Measurements from ENCODE around the gene GNPTG. TPM values are rescaled to one million over a fixed set of nuclear protein-coding genes. Genes with fewer than 3 reads are reported as not detected.

Gene GNPTG
- total and polyA plus RNA-seq, 2 of the 13 experiments (the other 11 are each of a cell fraction or from before 2014, with no cell fraction given), result 22.7 to 71.1 TPM

GRCh38 chr16:1372292-1372950 lies 20.7 kb downstream of the GNPTG start:
- BruUV-seq (replicated peaks), result no TSS peak
- Histone ChIP-seq H3K9me3 (ENCODE audit: low read length) (no peaks in the 10 kb centered on the region), H2AFZ (ENCODE audit: low read length) (no peak overlapping the region), H3K9ac (ENCODE audit: insufficient read depth, low read depth, low read length) (no peak overlapping the region), H3K4me3 (replicated peaks in 1 of 3; ENCODE audit: insufficient read depth in 1 of 3, low read depth in 2 of 3, low read length in 3 of 3) (no peak overlapping the region), H3K4me1 (ENCODE audit: insufficient read depth, low read length) (peaks cover 6% of the 10 kb centered on the region), H4K20me1 (ENCODE audit: insufficient read depth, low read length) (0 out of 2 replicates have a peak, but pooled peaks cover 2% of the 10 kb centered on the region), H3K79me2 (ENCODE audit: insufficient read depth, low read length) (peaks cover 2% of the 10 kb centered on the region), H3K36me3 (replicated peaks in 1 of 2; ENCODE audit: control insufficient read depth in 1 of 2, insufficient read depth in 2 of 2, low read length in 2 of 2) (peaks cover 9 to 13% of the 10 kb centered on the region in 2 experiments; a peak in 4 of 5 replicates), H3K27ac (ENCODE audit: extremely low read length, insufficient read depth, low read length) (no peak overlapping the region), H3K4me2 (ENCODE audit: low read depth, low read length) (no peak overlapping the region), H3K27me3 (ENCODE audit: control insufficient read depth in 1 of 2, insufficient read depth in 2 of 2, low read length in 2 of 2) (no peaks in the 10 kb centered on the region)
- WGBS (ENCODE audit: low lambda C conversion rate), result 98% methylated on average over 13 of the region's 21 CpGs
- FAIRE-seq, result no peak
- CTCF ChIA-PET (ENCODE audit: low intra/inter-chr PET ratio, low total read pairs), result no interaction called here
- in situ Hi-C loops (cut with HindIII; ENCODE audit: extremely low pct_ligation_motif_present, low pct_unique_long_range_greater_than_20kb) (no loop called here), intact Hi-C loops (cut with micrococcal nuclease; ENCODE audit: unreplicated experiment) (no loop called here)
- ATAC-seq, result no peak
- TF ChIP-seq JDP2 (CRISPR knock-in tag; IDR thresholded peaks at IDR 0.05; ENCODE audit: borderline replicate concordance) (no peak), STAT5B (CRISPR knock-in tag; IDR thresholded peaks at IDR 0.05) (no peak)
- TF ChIP-seq, protein P1, sequence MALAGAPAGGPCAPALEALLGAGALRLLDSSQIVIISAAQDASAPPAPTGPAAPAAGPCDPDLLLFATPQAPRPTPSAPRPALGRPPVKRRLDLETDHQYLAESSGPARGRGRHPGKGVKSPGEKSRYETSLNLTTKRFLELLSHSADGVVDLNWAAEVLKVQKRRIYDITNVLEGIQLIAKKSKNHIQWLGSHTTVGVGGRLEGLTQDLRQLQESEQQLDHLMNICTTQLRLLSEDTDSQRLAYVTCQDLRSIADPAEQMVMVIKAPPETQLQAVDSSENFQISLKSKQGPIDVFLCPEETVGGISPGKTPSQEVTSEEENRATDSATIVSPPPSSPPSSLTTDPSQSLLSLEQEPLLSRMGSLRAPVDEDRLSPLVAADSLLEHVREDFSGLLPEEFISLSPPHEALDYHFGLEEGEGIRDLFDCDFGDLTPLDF (CRISPR knock-in tag; IDR thresholded peaks at IDR 0.05), result no peak
- POLR2A ChIA-PET, result no interaction called here
- DNase-seq (ENCODE audit: low spot score), result no peak

DNA sequence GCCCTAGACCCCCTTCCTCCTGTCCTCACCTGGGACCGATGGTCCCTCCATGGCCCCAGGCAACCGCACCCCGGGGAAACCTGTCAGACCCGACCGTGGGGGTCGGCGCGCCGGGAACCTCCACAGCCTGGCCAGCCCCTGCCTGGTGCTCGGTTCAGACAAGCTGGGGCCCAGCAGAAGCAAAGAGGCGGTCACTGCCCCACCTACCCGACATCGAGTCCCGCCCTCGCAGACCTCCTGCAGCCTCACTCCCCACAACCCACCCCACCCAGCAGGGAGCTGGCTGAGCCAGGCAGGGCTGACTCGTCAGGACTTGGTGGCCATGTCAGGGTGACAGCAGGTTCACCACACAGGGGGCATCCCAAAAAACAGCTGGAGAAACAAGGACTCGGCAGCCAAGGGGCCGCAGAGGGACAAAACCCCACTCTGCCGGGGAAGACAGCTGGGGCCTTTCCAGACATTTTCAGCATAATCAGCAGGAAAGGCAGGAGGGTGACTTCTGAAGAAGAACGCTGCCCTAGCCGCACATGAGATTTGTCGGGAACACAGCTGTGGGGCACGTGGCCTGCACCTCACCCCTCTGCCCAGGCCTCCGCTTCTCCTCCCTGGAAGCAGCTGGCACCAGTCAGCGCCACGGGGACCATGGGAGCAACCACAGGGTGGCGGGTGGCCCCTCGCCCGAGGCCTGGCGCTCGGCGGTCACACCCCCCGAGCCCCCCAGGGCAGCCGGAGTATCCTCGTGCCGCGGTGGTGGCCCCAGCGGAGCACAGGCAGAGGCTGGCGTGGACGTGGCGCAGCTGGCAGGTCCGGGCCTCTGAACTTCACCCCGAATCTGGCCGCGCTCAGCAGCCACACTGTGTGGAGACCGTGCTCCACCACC lies 22.9 kb downstream of the GNPTG start:
- no peak for TF ChIP-seq ZMYM4 (CRISPR knock-in tag; IDR thresholded peaks at IDR 0.05)
- peak; percentile 7 for TF ChIP-seq AGO2 (optimal IDR thresholded peaks at IDR 0.05; ENCODE audit: low read depth, low read length)
- WGBS (ENCODE audit: low lambda C conversion rate), result 97% methylated on average over 16 of the region's 46 CpGs
- POLR2A ChIA-PET, result no interaction called here
- Histone ChIP-seq H4K20me1 (ENCODE audit: insufficient read depth, low read length) (peaks cover 13% of the 10 kb centered on the region), H3K4me2 (ENCODE audit: low read depth, low read length) (no peak overlapping the region), H3K79me2 (ENCODE audit: insufficient read depth, low read length) (peaks cover 16% of the 10 kb centered on the region), H3K4me3 (replicated peaks in 1 of 3; ENCODE audit: insufficient read depth in 1 of 3, low read depth in 2 of 3, low read length in 3 of 3) (no peak overlapping the region), H3K27ac (ENCODE audit: extremely low read length, insufficient read depth, low read length) (no peak overlapping the region), H3K4me1 (ENCODE audit: insufficient read depth, low read length) (peaks cover 19% of the 10 kb centered on the region), H3K9ac (ENCODE audit: insufficient read depth, low read depth, low read length) (no peak overlapping the region), H3K36me3 (replicated peaks in 1 of 2; ENCODE audit: control insufficient read depth in 1 of 2, insufficient read depth in 2 of 2, low read length in 2 of 2) (peaks cover 10% of the 10 kb centered on the region in 2 experiments; a peak in 3 of 5 replicates), H3K9me3 (ENCODE audit: low read length) (no peaks in the 10 kb centered on the region), H2AFZ (ENCODE audit: low read length) (no peak overlapping the region), H3K27me3 (ENCODE audit: control insufficient read depth in 1 of 2, insufficient read depth in 2 of 2, low read length in 2 of 2) (no peaks in the 10 kb centered on the region)
- no peak for FAIRE-seq
- BruUV-seq (replicated peaks), result no TSS peak
- in situ Hi-C loops (cut with HindIII; ENCODE audit: extremely low pct_ligation_motif_present, low pct_unique_long_range_greater_than_20kb), result no loop called here
- CTCF ChIA-PET (ENCODE audit: low intra/inter-chr PET ratio, low total read pairs), result no interaction called here
- ATAC-seq, result no peak
- intact Hi-C loops (cut with micrococcal nuclease; ENCODE audit: unreplicated experiment), result no loop called here
- no peak for DNase-seq (ENCODE audit: low spot score)
